Hematopoietic multipotent progenitor cell treated with erythropoietin and hydrocortisone succinate and interleukin-3 and kit ligand, for 17 days (in vitro differentiated cells): Measurements from ENCODE around the gene STIP1.

Source experiments
- DNase-seq: peaks from one replicate; pipeline ENCODE4 v3.0.0-alpha.2; 2015; ENCODE audit warnings: low spot score

Gene STIP1

GRCh38 chr11:64223001-64223651, 37.2 kb downstream of the STIP1 start:
- no peak for DNase-seq

- DNase-seq = no peak
Observed at GRCh38 chr11:64224151-64224890, 38.4 kb downstream of the STIP1 start.

GRCh38 chr11:64224891-64225607, 39.1 kb downstream of the STIP1 start:
- DNase-seq = no peak

GRCh38 chr11:64225608-64226506, 39.9 kb downstream of the STIP1 start, which contains the start of the genes NUDT22 and TRPT1:
NUDT22 (plus strand) TSS chr11:64226274; CDS start chr11:64226653, 379 bp downstream.
TRPT1 (minus strand) TSS chr11:64226186; CDS start chr11:64225860, 326 bp downstream.
- DNase-seq = peak; percentile 89

- DNase-seq = peak; percentile 58
Observed at GRCh38 chr11:64226507-64227051, 40.6 kb downstream of the STIP1 start.

- no peak for DNase-seq
Observed at GRCh38 chr11:64227405-64227956, 41.5 kb downstream of the STIP1 start.

GRCh38 chr11:64229090-64229743, 43.2 kb downstream of the STIP1 start:
- no peak for DNase-seq

- DNase-seq = no peak
Observed at GRCh38 chr11:64229744-64230170, 43.8 kb downstream of the STIP1 start.

GRCh38 chr11:64230171-64230984, 44.4 kb downstream of the STIP1 start, which contains the start of gene DNAJC4:
DNAJC4 (plus strand) TSS chr11:64230548; CDS start chr11:64230855, 307 bp downstream.
- peak; percentile 90 for DNase-seq

- no peak for DNase-seq
Observed at GRCh38 chr11:64230985-64231365, 45.0 kb downstream of the STIP1 start.

- no peak for DNase-seq
Observed at GRCh38 chr11:64231546-64231945, 45.6 kb downstream of the STIP1 start.

GRCh38 chr11:64232182-64232966, 46.4 kb downstream of the STIP1 start:
- DNase-seq = no peak

- no peak for DNase-seq
Observed at GRCh38 chr11:64232967-64233315, 47.0 kb downstream of the STIP1 start.

GRCh38 chr11:64233913-64234586, 48.1 kb downstream of the STIP1 start, which contains the start of gene VEGFB:
VEGFB (plus strand) TSS chr11:64234584; CDS start chr11:64234834, 250 bp downstream.
- DNase-seq = peak; percentile 42

- peak; percentile 51 for DNase-seq
Observed at GRCh38 chr11:64234647-64235379, 48.8 kb downstream of the STIP1 start.

- DNase-seq = no peak
Observed at GRCh38 chr11:64235437-64236161, 49.6 kb downstream of the STIP1 start.

GRCh38 chr11:64237484-64237951, 51.5 kb downstream of the STIP1 start:
- no peak for DNase-seq
